HUES48 (cell line): ENCODE data around the gene TMEM18.
"Not testable (repeated sequence)": the region's sequence is repeated elsewhere in the genome, so short reads cannot be mapped to it uniquely, and the experiment has no call there.

Source experiments
- H3K27ac ChIP-seq: one replicate; pipeline ENCODE4 v1.7.0; 2013; ENCODE audit warnings: low read depth, low read length, inconsistent platforms
- H3K27me3 ChIP-seq: 2 replicates; pipeline ENCODE4 v1.6.1; 2013; ENCODE audit warnings: mild to moderate bottlenecking, low read length; ENCODE audit not compliant: control insufficient read depth, insufficient read depth
- H3K36me3 ChIP-seq: 2 replicates; pipeline ENCODE4 v1.6.1; 2013; ENCODE audit warnings: low read length; ENCODE audit not compliant: control insufficient read depth, insufficient read depth
- H3K4me1 ChIP-seq: 2 replicates; pipeline ENCODE4 v1.6.1; 2013; ENCODE audit warnings: mild to moderate bottlenecking, low read length; ENCODE audit not compliant: control insufficient read depth, insufficient read depth
- H3K4me3 ChIP-seq: 2 replicates; pipeline ENCODE4 v1.5.1; 2013; ENCODE audit warnings: mild to moderate bottlenecking, low read depth, low read length
- H3K9ac ChIP-seq: 2 replicates; pipeline ENCODE4 v1.6.1; 2013; ENCODE audit warnings: mild to moderate bottlenecking, low read depth, low read length, moderate library complexity
- H3K9me3 ChIP-seq: 2 replicates; pipeline ENCODE4 v1.6.1; 2013; ENCODE audit warnings: low read length; ENCODE audit not compliant: control insufficient read depth, insufficient read depth

The TMEM18 gene

DNA sequence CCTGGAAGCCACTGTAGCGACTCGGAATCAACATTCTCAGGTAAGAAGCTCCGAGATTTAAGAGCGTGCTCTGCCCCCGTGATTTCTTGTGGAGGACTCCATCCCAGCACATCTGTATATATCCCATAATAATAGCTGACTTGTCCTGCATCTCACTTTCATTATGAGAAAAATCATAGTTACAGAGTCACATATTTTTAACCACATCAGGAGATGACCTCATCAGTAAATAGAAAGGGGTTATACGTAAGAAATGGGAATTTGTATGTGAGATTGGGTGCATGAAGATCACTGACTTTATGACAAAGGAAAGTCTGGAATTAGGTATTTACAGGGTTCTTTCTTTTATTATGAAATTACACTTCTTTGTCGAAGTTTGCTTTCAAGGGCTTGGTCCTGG, 16.4 kb upstream of the TMEM18 start:
- H3K4me3 ChIP-seq, result no peak overlapping the region
- no peaks in the 10 kb centered on the region for H3K27me3 ChIP-seq
- H3K9me3 ChIP-seq, result no peaks in the 10 kb centered on the region
- H3K36me3 ChIP-seq, result no peaks in the 10 kb centered on the region
- H3K9ac ChIP-seq, result no peak overlapping the region
- no peak overlapping the region for H3K27ac ChIP-seq
- no peaks in the 10 kb centered on the region for H3K4me1 ChIP-seq

DNA sequence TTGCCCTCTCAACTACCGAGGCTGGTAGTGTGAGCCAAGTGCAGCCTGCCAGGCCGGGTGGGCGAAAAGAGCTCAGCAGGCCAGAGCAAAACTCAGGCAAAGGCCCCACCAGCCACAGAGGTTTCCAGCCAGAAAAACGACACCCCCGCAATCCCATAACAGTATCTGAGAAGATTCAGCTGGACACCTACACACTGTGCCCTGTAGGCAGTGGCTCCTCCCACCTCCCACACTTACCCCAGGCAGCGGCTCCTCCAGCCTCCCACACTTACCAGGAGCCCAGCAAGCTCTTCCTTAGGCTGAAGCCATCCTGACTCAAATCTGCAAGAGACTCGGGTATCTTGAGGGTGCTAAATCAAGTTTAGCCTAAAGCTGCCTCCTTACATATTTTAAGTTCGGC, 15.6 kb upstream of the TMEM18 start:
- H3K9ac ChIP-seq, result no peak overlapping the region
- no peaks in the 10 kb centered on the region for H3K4me1 ChIP-seq
- H3K36me3 ChIP-seq, result no peaks in the 10 kb centered on the region
- no peak overlapping the region for H3K27ac ChIP-seq
- H3K27me3 ChIP-seq, result no peaks in the 10 kb centered on the region
- no peaks in the 10 kb centered on the region for H3K9me3 ChIP-seq
- no peak overlapping the region for H3K4me3 ChIP-seq

GRCh38 chr2:691821-692761, 14.9 kb upstream of the TMEM18 start:
- H3K36me3 ChIP-seq, result no peaks in the 10 kb centered on the region
- no peaks in the 10 kb centered on the region for H3K27me3 ChIP-seq
- no peak overlapping the region for H3K4me3 ChIP-seq
- no peaks in the 10 kb centered on the region for H3K4me1 ChIP-seq
- H3K27ac ChIP-seq, result no peak overlapping the region
- H3K9me3 ChIP-seq, result no peaks in the 10 kb centered on the region
- H3K9ac ChIP-seq, result no peak overlapping the region

DNA sequence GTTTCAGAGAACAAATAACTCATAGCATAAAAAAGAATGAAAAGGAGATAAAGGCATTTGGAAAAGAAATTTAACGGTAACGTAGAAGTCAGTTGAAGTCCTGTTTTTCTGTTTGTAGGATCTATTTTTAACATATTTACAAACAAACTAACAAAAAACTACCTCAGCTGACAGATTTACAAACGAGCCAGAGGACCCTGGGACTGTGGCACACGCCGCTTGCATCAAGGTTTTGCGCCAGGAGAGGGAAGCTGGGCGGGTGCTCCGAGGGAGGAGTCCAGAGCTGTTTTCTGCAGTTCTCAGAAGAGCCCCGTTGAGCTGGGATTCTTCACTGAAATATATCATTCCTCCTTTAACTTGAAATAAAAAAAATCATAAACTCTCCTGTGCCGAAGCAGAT, 13.6 kb upstream of the TMEM18 start:
- 0 out of 2 replicates have a peak, but pooled peaks cover 1% of the 10 kb centered on the region for H3K9me3 ChIP-seq
- no peaks in the 10 kb centered on the region for H3K36me3 ChIP-seq
- H3K4me1 ChIP-seq, result no peaks in the 10 kb centered on the region
- no peak overlapping the region for H3K27ac ChIP-seq
- no peak overlapping the region for H3K4me3 ChIP-seq
- no peaks in the 10 kb centered on the region for H3K27me3 ChIP-seq
- H3K9ac ChIP-seq, result no peak overlapping the region

DNA sequence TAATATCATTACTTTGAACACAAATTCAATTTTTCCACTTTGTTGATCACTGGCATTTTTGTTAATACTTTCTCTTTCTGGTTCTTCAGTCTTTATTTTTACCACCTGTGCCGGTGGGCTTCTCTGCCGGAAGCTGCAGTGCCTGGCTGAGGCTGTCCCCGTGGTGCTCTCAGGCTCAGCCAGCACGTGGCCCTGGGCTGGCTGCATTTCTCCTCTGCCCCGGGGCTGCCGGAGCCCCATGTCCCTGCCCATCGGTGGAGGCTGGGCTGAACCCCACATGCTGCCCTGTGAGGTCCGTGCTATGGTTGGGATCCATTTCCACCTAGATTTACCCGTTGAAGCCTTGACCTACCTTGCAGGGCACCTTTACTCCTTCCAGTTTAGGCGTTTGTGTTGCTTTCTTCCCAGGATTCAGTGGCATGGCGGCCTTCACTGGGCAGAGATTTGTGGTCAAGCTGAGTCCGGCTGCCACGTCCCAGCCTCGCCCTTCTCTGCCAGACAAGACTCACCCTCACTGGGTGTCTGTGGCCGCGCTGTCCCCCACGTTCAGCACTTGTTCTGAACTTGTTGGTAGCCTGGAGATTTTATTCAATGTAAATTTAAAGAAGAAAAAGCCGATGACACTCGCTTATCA, 12.8 kb upstream of the TMEM18 start:
- peaks cover 9% of the 10 kb centered on the region for H3K9me3 ChIP-seq
- no peaks in the 10 kb centered on the region for H3K36me3 ChIP-seq
- no peaks in the 10 kb centered on the region for H3K4me1 ChIP-seq
- H3K9ac ChIP-seq, result no peak overlapping the region
- H3K4me3 ChIP-seq, result no peak overlapping the region
- no peaks in the 10 kb centered on the region for H3K27me3 ChIP-seq
- no peak overlapping the region for H3K27ac ChIP-seq

DNA sequence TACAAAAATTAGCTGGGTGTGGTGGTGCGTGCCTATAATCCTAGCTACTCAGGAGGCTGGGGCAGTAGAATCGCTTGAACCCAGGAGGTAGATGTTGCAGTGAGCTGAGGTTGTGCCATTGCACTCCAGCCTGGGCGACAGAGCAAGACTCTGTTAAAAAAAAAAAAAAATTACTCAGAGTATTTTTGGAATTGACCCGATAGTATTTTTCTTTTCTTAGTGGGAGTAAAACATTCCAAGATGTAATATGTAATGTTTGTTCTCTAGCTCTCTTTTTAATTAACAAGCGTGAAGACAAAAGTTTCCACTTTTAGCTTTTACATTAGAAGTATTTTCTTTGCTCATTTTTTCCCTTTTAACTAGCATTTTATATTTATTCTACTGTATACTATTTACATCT, 12.0 kb upstream of the TMEM18 start:
- Histone ChIP-seq H3K4me3 (no peak overlapping the region), H3K9ac (no peak overlapping the region), H3K9me3 (peaks cover 16% of the 10 kb centered on the region), H3K27ac (no peak overlapping the region), H3K36me3 (no peaks in the 10 kb centered on the region), H3K4me1 (no peaks in the 10 kb centered on the region), H3K27me3 (no peaks in the 10 kb centered on the region)

GRCh38 chr2:688504-689076, 11.4 kb upstream of the TMEM18 start:
- H3K27ac ChIP-seq, result no peak overlapping the region
- no peaks in the 10 kb centered on the region for H3K4me1 ChIP-seq
- no peak overlapping the region for H3K9ac ChIP-seq
- peaks cover 20% of the 10 kb centered on the region for H3K9me3 ChIP-seq
- H3K4me3 ChIP-seq, result no peak overlapping the region
- H3K27me3 ChIP-seq, result no peaks in the 10 kb centered on the region
- H3K36me3 ChIP-seq, result no peaks in the 10 kb centered on the region

DNA sequence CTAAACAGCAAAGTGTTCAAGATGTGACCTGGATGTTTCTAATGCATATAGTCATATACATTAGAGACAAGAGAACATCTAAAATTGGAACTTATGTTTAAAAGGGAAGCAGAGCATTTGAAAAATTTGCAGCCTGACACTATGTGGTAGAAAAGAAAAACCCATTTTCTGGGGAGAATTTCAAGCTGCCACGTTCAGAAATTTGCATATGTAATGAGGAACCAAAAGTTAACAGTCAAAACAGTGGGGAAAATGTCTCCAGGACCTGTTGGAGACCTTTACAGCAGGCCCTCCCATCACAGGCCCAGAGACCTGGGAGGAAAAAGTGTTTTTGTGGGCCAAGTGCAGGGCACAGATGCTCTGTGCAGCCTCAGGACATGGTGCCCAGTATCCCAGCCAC, 8.2 kb upstream of the TMEM18 start:
- H3K9me3 ChIP-seq, result peaks cover 20% of the 10 kb centered on the region
- no peak overlapping the region for H3K27ac ChIP-seq
- no peaks in the 10 kb centered on the region for H3K4me1 ChIP-seq
- H3K27me3 ChIP-seq, result no peaks in the 10 kb centered on the region
- no peak overlapping the region for H3K9ac ChIP-seq
- no peaks in the 10 kb centered on the region for H3K36me3 ChIP-seq
- H3K4me3 ChIP-seq, result no peak overlapping the region

DNA sequence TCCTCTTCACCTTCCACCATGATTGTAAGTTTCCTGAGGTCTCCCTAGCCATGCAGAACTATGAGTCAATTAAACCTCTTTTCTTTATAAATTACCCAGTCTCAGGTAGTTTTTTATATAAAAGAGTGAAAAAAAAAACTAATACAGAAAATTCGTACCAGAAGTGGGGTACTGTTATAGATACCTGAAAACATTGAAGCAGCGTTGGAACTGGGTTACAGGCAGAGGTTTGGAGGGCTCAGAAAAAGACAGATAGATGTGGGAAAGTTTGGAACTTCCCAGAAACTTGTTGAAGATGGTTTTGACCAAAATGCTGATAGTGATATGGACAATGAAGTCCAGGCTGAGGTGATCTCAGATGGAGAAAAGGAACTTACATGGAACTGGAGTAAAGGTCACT, 7.7 kb upstream of the TMEM18 start:
- H3K4me3 ChIP-seq, H3K4me1 ChIP-seq, H3K27me3 ChIP-seq, H3K9ac ChIP-seq, H3K36me3 ChIP-seq, H3K27ac ChIP-seq: not testable (repeated sequence)
- peaks cover 20% of the 10 kb centered on the region for H3K9me3 ChIP-seq

DNA sequence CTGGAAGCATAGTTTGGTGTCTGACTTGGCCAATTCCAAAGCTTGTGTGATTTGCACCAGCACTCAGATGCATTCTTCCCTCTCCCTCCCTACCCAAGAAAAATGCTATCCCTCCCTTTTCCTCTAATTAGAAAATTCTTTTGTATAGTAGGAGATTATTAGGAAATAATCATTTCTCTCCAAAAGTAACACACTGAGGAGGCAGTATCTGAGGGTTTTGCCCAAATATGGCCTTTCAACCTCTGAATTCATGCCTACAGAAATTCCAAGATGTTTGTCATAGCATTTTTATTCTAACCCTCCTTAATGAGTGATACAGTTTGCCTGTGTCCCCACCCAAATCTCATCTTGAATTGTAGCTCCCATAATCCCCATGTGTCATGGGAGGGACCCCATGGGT, 5.0 kb upstream of the TMEM18 start:
- Histone ChIP-seq H3K27me3 (no peaks in the 10 kb centered on the region), H3K9me3 (peaks cover 20% of the 10 kb centered on the region), H3K4me1 (peaks cover 6% of the 10 kb centered on the region; the same call in 1 of the 2 replicates), H3K4me3 (no peak overlapping the region), H3K36me3 (no peaks in the 10 kb centered on the region), H3K27ac (no peak overlapping the region), H3K9ac (no peak overlapping the region)

GRCh38 chr2:681312-681711, 4.1 kb upstream of the TMEM18 start:
- no peaks in the 10 kb centered on the region for H3K36me3 ChIP-seq
- no peak overlapping the region for H3K27ac ChIP-seq
- H3K4me3 ChIP-seq, result no peak overlapping the region
- H3K27me3 ChIP-seq, result no peaks in the 10 kb centered on the region
- H3K9me3 ChIP-seq, result peaks cover 20% of the 10 kb centered on the region
- H3K9ac ChIP-seq, result no peak overlapping the region
- H3K4me1 ChIP-seq, result peaks cover 6% of the 10 kb centered on the region; the same call in 1 of the 2 replicates
